ENCODE data around the gene PTPRM.

Gene PTPRM

DNA sequence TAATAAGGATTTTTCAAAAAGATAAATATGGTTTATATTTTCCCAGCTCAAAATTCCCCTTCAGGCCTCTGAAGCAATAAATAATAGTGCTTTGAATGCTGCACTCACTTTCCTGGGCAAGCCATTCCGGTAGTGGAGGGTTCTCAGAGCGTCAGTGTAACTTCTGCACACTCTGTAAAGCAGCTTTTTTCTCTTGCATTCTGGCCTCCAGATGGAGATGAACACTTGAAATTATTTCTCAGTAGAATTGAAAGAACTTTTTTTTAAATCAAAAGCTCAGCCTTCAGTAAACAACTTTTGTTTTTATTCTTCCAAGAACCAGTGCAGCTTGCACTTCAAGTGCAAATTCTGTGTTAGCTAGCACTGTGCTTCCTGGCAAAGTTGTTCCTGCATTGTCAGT lies 761.0 kb downstream of the PTPRM start:
- no peak for DNase-seq (ENCODE audit: low read depth)

DNA sequence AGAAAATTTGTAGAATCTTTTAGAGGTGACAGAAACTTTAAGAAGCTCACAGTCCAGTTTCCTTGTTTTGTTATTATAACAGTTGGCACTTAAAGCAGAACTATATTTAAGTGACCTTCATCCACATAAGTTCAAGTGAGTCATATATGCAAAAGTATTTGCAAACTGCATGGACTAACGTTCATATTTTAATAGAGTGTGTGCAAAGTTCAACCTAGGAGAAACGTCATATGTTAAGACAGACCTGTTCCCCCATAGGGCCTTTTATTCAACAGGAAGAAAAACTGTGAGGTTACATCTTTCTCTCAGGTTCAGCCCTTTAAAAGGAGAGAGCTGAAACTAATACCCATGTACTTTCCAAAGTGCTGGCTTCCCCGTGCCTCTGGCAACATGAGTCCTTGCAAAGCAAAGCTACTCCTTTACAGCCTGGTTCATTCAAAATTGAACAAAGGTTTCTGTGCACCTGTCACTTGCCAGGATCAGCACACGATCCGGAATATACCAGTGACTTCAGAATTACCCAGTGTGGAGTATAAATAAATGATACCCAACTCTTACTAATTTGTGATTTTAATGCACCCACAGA lies 762.2 kb downstream of the PTPRM start:
- DNase-seq (ENCODE audit: low read depth), result no peak

DNA sequence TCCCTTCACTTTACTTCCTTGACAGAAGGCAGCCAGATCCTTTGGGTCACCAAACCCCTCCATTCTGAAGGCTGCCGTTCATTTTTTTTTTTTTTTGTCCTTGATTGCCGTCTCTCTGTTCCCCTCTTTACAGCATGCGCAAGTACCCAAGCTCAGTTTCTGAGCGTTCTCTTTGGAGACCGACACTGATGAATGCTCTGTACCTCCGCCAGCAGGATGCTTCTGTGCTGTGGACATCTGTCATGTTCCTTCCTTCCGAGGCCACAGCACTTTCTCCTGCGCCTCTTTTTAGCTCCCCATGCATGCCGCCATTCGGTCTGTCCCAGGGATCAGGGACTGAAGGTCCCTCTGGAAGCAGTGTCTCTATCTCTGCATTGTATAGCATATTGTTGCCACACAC lies 763.5 kb downstream of the PTPRM start:
- no peak for DNase-seq (ENCODE audit: low read depth)

DNA sequence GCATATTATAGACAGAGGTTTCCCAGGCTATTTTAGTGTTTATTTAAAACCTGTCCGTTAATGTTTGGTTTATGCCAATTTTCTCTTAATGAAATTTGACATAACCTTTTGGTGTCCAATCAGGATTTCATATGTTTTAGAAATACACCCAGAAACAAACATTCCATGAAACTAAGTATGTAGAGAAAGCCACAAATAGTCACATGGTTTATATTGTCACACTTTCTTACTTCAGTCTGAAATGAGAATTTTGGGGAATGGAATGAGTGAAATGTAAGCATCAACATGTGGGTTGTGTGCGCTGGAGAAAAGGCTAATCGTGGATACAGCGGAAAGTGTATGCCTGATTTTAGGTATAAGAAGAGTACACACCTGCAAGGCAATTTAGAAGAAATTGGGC lies 765.2 kb downstream of the PTPRM start:
- no peak for DNase-seq (ENCODE audit: low read depth)

DNA sequence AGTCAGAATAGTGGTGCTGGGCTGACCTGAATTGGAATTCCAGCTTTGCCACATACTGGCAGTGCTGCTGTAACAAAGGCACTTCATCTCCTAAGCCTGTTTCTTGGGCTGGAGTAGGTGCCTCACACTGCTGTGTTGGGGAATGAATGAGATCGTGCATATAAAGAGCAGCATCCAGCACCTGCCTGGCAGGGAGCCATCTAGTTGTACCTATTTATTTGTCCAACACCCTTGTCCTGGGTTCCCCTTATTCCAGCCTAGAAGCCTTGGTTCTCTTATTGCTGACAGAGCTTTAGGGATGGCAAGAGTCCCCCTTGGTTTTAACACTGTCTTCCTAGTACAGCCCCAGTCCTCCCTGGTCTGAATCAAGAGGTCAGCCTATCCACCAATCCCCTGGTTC lies 766.8 kb downstream of the PTPRM start:
- no peak for DNase-seq (ENCODE audit: low read depth)

DNA sequence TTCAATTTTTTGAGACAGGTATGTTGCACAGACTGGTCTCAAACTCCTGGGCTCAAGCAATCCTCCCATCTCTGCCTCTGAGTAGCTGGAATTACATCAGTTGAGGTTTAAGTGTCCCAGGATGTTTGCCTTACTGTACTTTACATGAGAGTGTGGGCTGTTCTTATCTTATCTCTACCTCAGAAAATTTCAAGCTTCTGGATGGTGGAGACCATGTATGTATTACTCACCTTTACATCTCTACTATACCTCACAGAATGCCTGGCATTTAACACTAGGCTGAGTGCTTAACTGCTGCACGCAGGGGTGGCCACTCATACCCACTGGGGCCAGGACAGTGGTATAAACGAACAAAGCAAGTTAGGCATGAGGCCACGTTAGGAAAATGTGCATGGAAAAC lies 770.1 kb downstream of the PTPRM start:
- no peak for DNase-seq (ENCODE audit: low read depth)

GRCh38 chr18:8339210-8339609 lies 772.1 kb downstream of the PTPRM start:
- no peak for DNase-seq (ENCODE audit: low read depth)

DNA sequence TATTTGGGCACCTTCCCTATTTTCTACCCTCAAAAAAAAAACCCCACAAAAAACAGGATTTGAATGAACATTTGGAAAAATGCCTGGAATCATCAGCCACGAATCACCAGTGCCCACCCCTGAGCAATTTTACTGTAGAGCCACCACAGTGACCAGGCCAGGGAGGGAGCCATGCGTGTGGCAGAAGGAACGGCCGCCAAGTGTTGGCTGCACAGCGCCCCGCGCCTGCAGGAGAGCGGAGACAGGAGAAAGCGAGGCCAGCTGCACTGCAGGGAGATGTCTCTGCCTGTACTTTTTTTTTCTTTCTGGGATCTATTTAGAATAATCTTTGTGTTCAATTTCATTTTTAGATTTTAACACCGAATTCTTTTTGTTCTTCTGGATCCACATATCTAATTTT lies 772.8 kb downstream of the PTPRM start:
- no peak for DNase-seq (ENCODE audit: low read depth)

- no peak for DNase-seq (ENCODE audit: low read depth)
These were observed 774.5 kb downstream of the PTPRM start for GRCh38 chr18:8341481-8342230.

- DNase-seq (ENCODE audit: low read depth), result no peak
These were observed 781.1 kb downstream of the PTPRM start for GRCh38 chr18:8348051-8348720.

DNA sequence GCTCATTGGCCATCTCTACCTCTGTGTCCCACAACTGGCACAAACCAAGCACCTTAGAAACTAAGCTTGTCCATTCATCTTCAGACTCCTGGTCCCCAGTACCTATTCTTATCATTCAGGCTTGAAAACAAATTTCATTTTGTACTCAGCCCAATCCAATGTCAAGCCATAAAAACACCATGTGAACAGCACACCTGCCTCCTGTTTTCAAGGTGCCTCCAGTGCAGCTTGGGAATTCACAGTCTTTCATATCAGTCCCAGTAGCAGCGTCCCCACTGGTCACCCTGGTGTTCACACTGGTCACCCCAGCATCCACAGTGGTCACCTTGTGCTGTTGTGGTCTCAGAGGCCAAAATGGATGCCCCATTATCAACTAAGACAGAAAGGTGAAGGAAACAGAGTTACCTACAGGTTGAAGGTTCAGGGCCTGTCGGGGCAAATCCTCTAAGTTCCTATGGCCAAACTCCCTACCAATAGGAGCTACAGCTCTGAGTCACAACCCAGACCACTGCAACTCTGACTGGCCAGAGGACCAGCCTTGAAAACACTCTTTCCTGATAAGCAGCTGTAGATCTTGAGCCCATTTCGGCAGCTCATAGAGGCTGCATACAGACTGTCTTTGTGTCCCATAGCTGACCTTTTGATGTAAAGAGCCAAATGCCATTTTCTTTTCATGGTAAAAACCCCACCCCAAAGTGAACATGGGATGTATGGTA lies 782.6 kb downstream of the PTPRM start:
- DNase-seq (ENCODE audit: low read depth), result no peak

DNA sequence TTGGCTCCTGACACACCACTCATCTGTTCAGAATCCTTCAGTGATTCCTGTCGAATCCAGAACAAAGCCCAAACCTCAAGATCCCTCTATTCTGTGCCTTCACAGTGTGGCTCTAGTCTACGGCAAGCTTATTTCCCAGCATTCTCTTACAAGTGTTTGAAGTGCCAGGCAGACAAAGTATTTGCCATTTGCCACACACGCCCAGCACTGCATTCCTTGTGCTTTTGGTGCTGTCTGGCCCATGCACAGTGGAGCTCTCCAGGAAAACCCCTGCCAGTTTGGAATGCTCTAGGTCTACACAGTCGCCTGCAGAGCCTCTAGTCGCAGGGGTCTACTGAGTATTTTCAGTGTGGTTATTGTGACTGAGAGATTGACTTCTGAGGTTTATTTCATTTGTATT lies 783.5 kb downstream of the PTPRM start:
- no peak for DNase-seq (ENCODE audit: low read depth)

- DNase-seq (ENCODE audit: low read depth), result no peak
These were observed 784.0 kb downstream of the PTPRM start for GRCh38 chr18:8351161-8351560.

DNA sequence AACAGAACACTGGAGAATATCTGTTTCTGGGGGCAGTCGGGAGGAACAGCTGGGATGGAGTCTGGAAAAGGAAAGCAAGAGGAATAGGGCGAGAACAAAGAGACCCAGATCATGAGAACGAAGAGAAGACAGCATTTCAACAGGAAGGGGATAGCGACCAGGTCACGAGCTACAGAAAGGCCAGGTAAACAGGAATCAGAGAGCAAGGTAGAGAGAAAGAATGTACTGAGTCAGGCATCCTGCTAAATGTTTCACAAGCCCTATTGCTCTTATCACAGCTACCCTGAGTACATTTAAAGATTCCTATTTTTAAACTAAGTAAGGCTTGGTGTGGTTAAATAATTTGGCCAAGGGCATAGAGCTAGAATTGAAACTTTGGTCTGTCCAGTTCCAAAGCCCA lies 787.2 kb downstream of the PTPRM start:
- no peak for DNase-seq (ENCODE audit: low read depth)

DNA sequence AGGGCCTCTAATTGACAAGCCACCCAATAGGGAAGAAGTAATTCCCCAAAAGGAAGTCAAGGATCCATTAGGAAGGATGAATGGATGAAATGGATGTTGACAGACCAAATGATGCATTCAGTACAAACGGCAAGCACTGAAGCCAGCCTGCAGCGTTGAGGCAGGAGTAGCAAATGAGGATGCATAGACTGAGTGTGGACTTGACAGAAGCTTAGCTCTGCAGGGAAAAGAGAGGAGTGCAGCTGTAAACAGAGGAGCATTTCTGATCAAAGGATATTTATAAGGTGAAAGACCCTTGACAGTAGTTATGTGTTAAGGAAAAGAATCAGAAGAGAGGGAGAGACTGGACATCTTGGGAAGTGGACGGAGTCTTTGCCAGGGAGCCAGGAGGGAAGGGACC lies 788.9 kb downstream of the PTPRM start:
- DNase-seq (ENCODE audit: low read depth), result no peak

GRCh38 chr18:8357320-8357719 lies 790.2 kb downstream of the PTPRM start:
- DNase-seq (ENCODE audit: low read depth), result no peak

DNA sequence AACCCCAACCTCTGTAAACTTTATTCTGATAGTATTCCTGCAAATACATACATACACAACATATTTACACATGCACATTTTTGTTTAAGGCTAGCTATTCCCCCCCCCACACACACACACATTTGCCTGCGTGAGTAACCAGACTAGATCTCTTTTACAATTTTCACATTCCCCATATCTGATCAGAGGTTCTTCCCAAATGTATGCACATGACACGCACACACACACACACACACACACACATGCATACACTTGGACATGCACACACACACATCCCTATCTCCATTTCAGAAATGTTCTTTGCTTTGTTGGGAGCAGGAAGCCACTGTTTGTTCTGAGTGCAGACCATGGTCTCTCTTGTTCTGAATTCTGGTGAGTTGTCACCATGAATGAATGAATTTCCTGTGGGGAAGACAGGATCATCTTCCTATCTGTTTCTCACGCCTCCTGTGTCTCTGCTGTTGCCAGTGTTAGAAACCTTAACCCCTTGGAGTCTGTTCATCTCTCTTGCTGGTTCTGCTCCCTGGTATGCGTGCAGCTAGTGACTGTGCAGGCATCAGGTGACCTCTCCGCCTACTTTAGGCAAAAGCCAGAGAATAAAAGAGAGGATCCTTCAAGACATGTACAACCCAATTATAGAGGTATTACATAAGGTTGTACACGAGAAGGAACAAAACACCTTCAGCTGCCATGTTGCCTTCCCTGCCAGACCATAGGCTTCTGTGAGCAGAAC lies 791.1 kb downstream of the PTPRM start:
- no peak for DNase-seq (ENCODE audit: low read depth)

- DNase-seq (ENCODE audit: low read depth), result no peak
These were observed 792.0 kb downstream of the PTPRM start for GRCh38 chr18:8359076-8359475.

GRCh38 chr18:8359481-8359880 lies 792.4 kb downstream of the PTPRM start:
- DNase-seq (ENCODE audit: low read depth), result no peak

DNA sequence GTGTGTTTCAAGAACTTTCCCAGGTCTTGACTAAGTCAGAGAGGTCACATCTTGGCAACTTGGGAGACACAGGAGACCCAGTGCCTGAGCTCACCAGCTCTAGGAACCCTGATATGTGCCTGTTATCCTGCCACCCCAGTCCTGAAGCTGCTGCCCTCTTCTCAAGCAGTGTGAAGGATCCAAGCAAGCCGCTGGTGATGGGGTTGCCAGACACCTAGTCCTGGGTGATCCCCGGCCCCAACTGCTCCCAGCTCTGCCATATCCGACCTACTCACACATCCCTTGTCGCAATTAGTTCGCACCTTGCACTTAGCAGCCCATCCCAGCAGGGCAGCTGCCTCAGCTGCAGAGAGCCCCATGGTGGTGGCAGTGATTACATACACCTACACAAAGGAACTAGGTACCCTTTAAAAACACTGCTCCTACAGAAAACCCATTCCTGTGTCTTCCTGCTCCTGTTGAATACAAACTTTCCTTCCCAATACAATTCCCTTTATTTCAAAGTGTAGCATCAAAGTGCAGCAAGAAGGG lies 794.9 kb downstream of the PTPRM start:
- no peak for DNase-seq (ENCODE audit: low read depth)

GRCh38 chr18:8362863-8363262 lies 795.7 kb downstream of the PTPRM start:
- DNase-seq (ENCODE audit: low read depth), result no peak

GRCh38 chr18:8364385-8364784 lies 797.3 kb downstream of the PTPRM start:
- DNase-seq (ENCODE audit: low read depth), result no peak
